Measurements from ENCODE around the gene CASKIN1.
A peak's percentile ranks its signal among the peaks of the same experiment; 100 is the strongest.
"Not testable (repeated sequence)": the region's sequence is repeated elsewhere in the genome, so short reads cannot be mapped to it uniquely, and the experiment has no call there.

The CASKIN1 gene

GRCh38 chr16:2135071-2135470 is 61.3 kb downstream of the CASKIN1 start:
- DNase-seq (ENCODE audit: low spot score): not testable (repeated sequence)

GRCh38 chr16:2133797-2134196 is 62.6 kb downstream of the CASKIN1 start:
- not testable (repeated sequence) for DNase-seq (ENCODE audit: low spot score)

- not testable (repeated sequence) for DNase-seq (ENCODE audit: low spot score)
These were observed 66.4 kb downstream of the CASKIN1 start for GRCh38 chr16:2129890-2130447.

GRCh38 chr16:2129251-2129650 is 67.2 kb downstream of the CASKIN1 start:
- not testable (repeated sequence) for DNase-seq (ENCODE audit: low spot score)

- DNase-seq (ENCODE audit: low spot score): peak; percentile 56
These were observed 68.7 kb downstream of the CASKIN1 start for GRCh38 chr16:2127630-2128280.

Data from kidney tubule cell (primary cell).